RPMI7951 (cell line): ENCODE data around the gene NANOGP8. TPM values are rescaled to one million over a fixed set of nuclear protein-coding genes. Genes with fewer than 3 reads are reported as not detected.

Experiments used
- DNase-seq: peaks from one replicate; pipeline ENCODE4 v3.0.0-alpha.2; 2012; ENCODE audit warnings: low read depth
- total RNA-seq: library from RNA; depleted of rRNA; stranded (reverse); fragments of >200 nt; shearing (Covaris generic); gene quantifications from 2 replicates; pipeline ENCODE4 v1.2.3, GENCODE V29; 2014; rRNA removed

The NANOGP8 gene
- total RNA-seq, 1 experiment from 2014 or later = not detected

GRCh38 chr15:35061161-35061824 lies 23.8 kb downstream of the NANOGP8 start:
- DNase-seq = peak; percentile 13

- no peak for DNase-seq
Measured at GRCh38 chr15:35060591-35060990, 24.5 kb downstream of the NANOGP8 start.

GRCh38 chr15:35058534-35059054 lies 26.5 kb downstream of the NANOGP8 start:
- no peak for DNase-seq

GRCh38 chr15:35055416-35056105 lies 29.5 kb downstream of the NANOGP8 start:
- DNase-seq = no peak

GRCh38 chr15:35054380-35054779 lies 30.7 kb downstream of the NANOGP8 start:
- no peak for DNase-seq

GRCh38 chr15:35047996-35048395 lies 37.1 kb downstream of the NANOGP8 start:
- no peak for DNase-seq

- no peak for DNase-seq
Measured at GRCh38 chr15:35047528-35047927, 37.6 kb downstream of the NANOGP8 start.

- DNase-seq = no peak
Measured at GRCh38 chr15:35043373-35044095, 41.6 kb downstream of the NANOGP8 start.

GRCh38 chr15:35040339-35041255 lies 44.5 kb downstream of the NANOGP8 start:
- DNase-seq = no peak

GRCh38 chr15:35038626-35039451 lies 46.3 kb downstream of the NANOGP8 start:
- DNase-seq = no peak

Other genes with a start within 250 kb of the NANOGP8 start
- gene AQR, start 115.6 kb downstream of the NANOGP8 start, total RNA-seq = 31.6 and 45.1 TPM in 2 replicates
- gene ZNF770, start 97.0 kb downstream of the NANOGP8 start, total RNA-seq = 23.4 and 24.4 TPM in 2 replicates